ENCODE measurements around the gene PRAC1.

DNA sequence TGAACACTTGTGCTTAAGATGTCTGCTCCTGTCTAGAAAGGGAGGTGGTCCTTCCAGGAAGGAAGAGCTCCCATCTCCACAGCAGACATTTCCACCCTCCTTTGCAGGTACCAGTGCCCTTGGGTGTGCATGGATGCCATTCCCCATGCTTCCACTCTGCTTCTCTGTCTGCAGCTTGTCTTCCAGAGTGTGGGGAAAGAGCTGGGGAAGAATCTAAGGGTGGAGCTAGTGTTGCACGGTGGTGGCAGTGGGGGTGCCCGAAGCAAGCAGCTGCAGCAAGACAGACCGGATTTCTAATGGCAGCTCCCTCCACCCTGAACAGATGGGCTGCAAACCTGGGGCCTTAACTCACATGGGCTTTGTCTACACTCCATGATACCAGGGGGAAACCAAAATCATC is 28.9 kb upstream of the PRAC1 start:
- TF ChIP-seq CTCF (IDR thresholded peaks at IDR 0.05) = no peak
- TF ChIP-seq EZH2 (IDR thresholded peaks at IDR 0.05; ENCODE audit: borderline replicate concordance, insufficient read depth, low read depth, low read length, poor library complexity, severe bottlenecking) = no peak
